Stomach (tissue), 9 donors: ENCODE results near the gene PIK3R6. TPM values are rescaled to one million over a fixed set of nuclear protein-coding genes. Genes with fewer than 3 reads are reported as not detected.

Source experiments
- DNase-seq, 2 donors: peaks; one replicate each; pipeline versions ENCODE4 v3.0.0 to v3.0.0-alpha.2; 2013 to 2019
- H3K27ac ChIP-seq, 5 donors: fragments of 200-600 bp in 4 of 5; sonication (generic) in 4 of 5; one replicate each; pipeline ENCODE4 v1.5.1; 2013 to 2019; ENCODE audit warnings: mild to moderate bottlenecking in 1 of 5, moderate library complexity in 1 of 5
- H3K27me3 ChIP-seq, 3 donors: fragments of 200-600 bp; sonication (generic); one replicate each; pipeline ENCODE4 v1.5.1; 2017 to 2019; ENCODE audit warnings: mixed run types in 1 of 3
- H3K36me3 ChIP-seq, 4 donors: fragments of 200-600 bp; sonication (generic); 1 replicate in 3 of 4; 2 replicates in 1 of 4; pipeline ENCODE4 v1.5.1; 2016 to 2019
- H3K4me1 ChIP-seq, 4 donors: fragments of 200-600 bp; sonication (generic); one replicate each; pipeline ENCODE4 v1.5.1; 2016 to 2019
- H3K4me3 ChIP-seq, 4 donors: fragments of 200-600 bp; sonication (generic) in 3 of 4; one replicate each; pipeline ENCODE4 v1.5.1; 2016 to 2019; ENCODE audit warnings: mild to moderate bottlenecking in 1 of 4
- H3K9me3 ChIP-seq, 4 donors: fragments of 200-600 bp; sonication (generic); one replicate each; pipeline ENCODE4 v1.5.1; 2016 to 2019
- EP300 ChIP-seq: sonication (generic); formaldehyde crosslinking; IDR thresholded peaks from one replicate; pipeline ENCODE4 v1.6.1; 2017; ENCODE audit warnings: antibody characterized with exemption
- POLR2A ChIP-seq, 4 donors: fragments of 450-650 bp; IDR thresholded peaks; one replicate each; pipeline ENCODE4 v1.6.1; 2016; ENCODE audit warnings: antibody characterized with exemption in 4 of 4, control low read depth in 2 of 4, mild to moderate bottlenecking in 1 of 4, moderate library complexity in 1 of 4
- POLR2AphosphoS5 ChIP-seq, 3 donors: sonication (generic); formaldehyde crosslinking; IDR thresholded peaks; one replicate each; pipeline ENCODE4 v1.6.1; 2016; ENCODE audit warnings: antibody characterized with exemption in 3 of 3
- WGBS, 5 donors: extraction: QIAGEN DNeasy Blood & Tissue Kit in 3 of 5; methylation state at CpG; one replicate each; pipeline versions ENCODE4 v1.1.5 to v1.1.7; 2013 to 2018; 5-methylcytosine and 5-hydroxymethylcytosine counted together
- intact Hi-C: fragments of 100-400 bp; cut with DNase I; formaldehyde crosslinking; loops from one replicate; pipeline ENCODE4 v1.15.1; 2023; ENCODE audit warnings: low total_unique reads
- polyA plus RNA-seq, 3 donors: library from polyadenylated mRNA; stranded (reverse); fragments of 200-250 nt; gene quantifications; one replicate each; pipeline ENCODE4 v1.2.3, GENCODE V29; 2013
- total RNA-seq, 5 donors: library from RNA; depleted of rRNA; stranded (reverse); fragments of >200 nt; gene quantifications; one replicate each; pipeline versions ENCODE4 v1.1.0 to v1.2.3, GENCODE V29; 2014 to 2016
- TF ChIP-seq, protein P1 (sequence below), 7 experiments: fragments of 450-650 bp in 4 of 7; fragments of 200-600 bp in 3 of 7; sonication (generic) in 3 of 7; IDR thresholded peaks; one replicate each; pipeline ENCODE4 v1.5.1; 2016 to 2019; ENCODE audit warnings: antibody characterized with exemption in 7 of 7, control low read depth in 2 of 7, mild to moderate bottlenecking in 1 of 7
- donor health status: healthy with polysubstance abuse.
- donor health status: Bipolar disorder and iron deficiency.
- donor health status: healthy.

The PIK3R6 gene
- total and polyA plus RNA-seq, 8 donors: under 0.01 to 4.3 (median 0.37) TPM; not detected in 1

GRCh38 chr17:8821446-8822105, 45.9 kb downstream of the PIK3R6 start:
- no peak overlapping the region for H3K4me3 ChIP-seq
- 83 to 87% (median 85%) methylated on average over 10 of the region's 10 CpGs for WGBS, 5 donors
- peaks cover 0 to 47% (median 0%) of the 10 kb centered on the region in 3 donors for H3K27me3 ChIP-seq
- TF ChIP-seq EP300 (no peak), POLR2AphosphoS5 (IDR thresholded peaks at IDR 0.05) (no peak), POLR2A (IDR thresholded peaks at IDR 0.05) (no peak)
- TF ChIP-seq, protein P1, sequence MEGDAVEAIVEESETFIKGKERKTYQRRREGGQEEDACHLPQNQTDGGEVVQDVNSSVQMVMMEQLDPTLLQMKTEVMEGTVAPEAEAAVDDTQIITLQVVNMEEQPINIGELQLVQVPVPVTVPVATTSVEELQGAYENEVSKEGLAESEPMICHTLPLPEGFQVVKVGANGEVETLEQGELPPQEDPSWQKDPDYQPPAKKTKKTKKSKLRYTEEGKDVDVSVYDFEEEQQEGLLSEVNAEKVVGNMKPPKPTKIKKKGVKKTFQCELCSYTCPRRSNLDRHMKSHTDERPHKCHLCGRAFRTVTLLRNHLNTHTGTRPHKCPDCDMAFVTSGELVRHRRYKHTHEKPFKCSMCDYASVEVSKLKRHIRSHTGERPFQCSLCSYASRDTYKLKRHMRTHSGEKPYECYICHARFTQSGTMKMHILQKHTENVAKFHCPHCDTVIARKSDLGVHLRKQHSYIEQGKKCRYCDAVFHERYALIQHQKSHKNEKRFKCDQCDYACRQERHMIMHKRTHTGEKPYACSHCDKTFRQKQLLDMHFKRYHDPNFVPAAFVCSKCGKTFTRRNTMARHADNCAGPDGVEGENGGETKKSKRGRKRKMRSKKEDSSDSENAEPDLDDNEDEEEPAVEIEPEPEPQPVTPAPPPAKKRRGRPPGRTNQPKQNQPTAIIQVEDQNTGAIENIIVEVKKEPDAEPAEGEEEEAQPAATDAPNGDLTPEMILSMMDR (IDR thresholded peaks at IDR 0.05): no peak
- no peak overlapping the region for H3K27ac ChIP-seq
- peaks cover 0 to 14% (median 6%) of the 10 kb centered on the region in 4 donors for H3K9me3 ChIP-seq
- DNase-seq: no peak
- intact Hi-C loops: no loop called here
- H3K4me1 ChIP-seq: no peaks in the 10 kb centered on the region
- no peaks in the 10 kb centered on the region for H3K36me3 ChIP-seq

- Histone ChIP-seq H3K27me3 (peaks cover 0 to 47% (median 0%) of the 10 kb centered on the region in 3 donors), H3K4me1 (no peaks in the 10 kb centered on the region), H3K9me3 (peaks cover 0 to 14% (median 6%) of the 10 kb centered on the region in 4 donors), H3K36me3 (no peaks in the 10 kb centered on the region), H3K27ac (no peak overlapping the region), H3K4me3 (no peak overlapping the region)
- intact Hi-C loops: no loop called here
- WGBS, 5 donors: 64 to 74% (median 65%) methylated on average over 8 of the region's 8 CpGs
- TF ChIP-seq, protein P1 (IDR thresholded peaks at IDR 0.05): no peak
- TF ChIP-seq EP300: no peak
- no peak for DNase-seq
Observed at GRCh38 chr17:8820311-8821010, 47.0 kb downstream of the PIK3R6 start.

DNA sequence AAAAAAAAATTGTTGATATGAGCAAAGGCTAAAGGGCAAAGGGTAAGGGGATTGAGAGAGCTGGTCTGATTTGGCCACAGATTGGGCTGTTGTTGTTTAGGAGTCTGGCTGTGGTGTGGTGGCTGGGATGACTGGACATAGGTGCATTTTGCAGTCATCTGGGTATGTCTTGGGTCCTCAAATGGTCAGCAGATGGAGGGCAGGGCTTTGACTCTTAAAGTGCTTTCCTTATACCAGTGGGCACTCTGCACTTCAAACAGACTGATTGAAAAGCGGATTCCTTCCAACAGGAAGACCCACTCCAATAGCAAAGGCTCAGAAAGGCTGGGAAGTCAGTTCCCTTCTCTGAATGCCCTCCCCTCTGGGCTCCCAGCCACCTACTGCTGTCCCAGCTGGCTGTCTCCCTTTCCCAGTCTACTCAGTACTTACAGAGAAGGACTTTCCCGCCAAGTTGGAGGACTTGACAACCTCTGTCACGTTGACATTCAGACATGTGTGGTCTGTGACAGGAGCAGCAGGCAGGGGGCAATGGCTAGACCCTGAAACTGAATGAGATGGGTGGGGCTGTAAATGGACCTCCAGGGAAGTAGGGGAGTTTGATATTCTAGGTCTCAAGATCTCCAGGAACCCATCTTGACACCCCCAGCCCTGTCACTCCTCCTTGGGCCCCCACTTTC, 48.7 kb downstream of the PIK3R6 start:
- H3K36me3 ChIP-seq: no peaks in the 10 kb centered on the region
- no peak for TF ChIP-seq POLR2AphosphoS5 (IDR thresholded peaks at IDR 0.05)
- no peak for TF ChIP-seq EP300
- no peak for TF ChIP-seq POLR2A (IDR thresholded peaks at IDR 0.05)
- TF ChIP-seq, protein P1 (IDR thresholded peaks at IDR 0.05): no peak
- DNase-seq: no peak
- no peak overlapping the region for H3K27ac ChIP-seq
- intact Hi-C loops: no loop called here
- H3K27me3 ChIP-seq: peaks cover 0 to 43% (median 0%) of the 10 kb centered on the region in 3 donors
- H3K4me3 ChIP-seq: no peak overlapping the region
- no peaks in the 10 kb centered on the region for H3K4me1 ChIP-seq
- H3K9me3 ChIP-seq: peaks cover 0 to 3% (median 0%) of the 10 kb centered on the region in 4 donors
- 30 to 49% (median 40%) methylated on average over 3 of the region's 3 CpGs for WGBS, 5 donors

GRCh38 chr17:8818047-8818446, 49.4 kb downstream of the PIK3R6 start:
- no peak overlapping the region for H3K4me3 ChIP-seq
- H3K4me1 ChIP-seq: no peaks in the 10 kb centered on the region
- intact Hi-C loops: no loop called here
- TF ChIP-seq EP300 (no peak), POLR2A (IDR thresholded peaks at IDR 0.05) (no peak), POLR2AphosphoS5 (IDR thresholded peaks at IDR 0.05) (no peak)
- TF ChIP-seq, protein P1 (IDR thresholded peaks at IDR 0.05): no peak
- H3K27me3 ChIP-seq: peaks cover 0 to 36% (median 0%) of the 10 kb centered on the region in 3 donors
- DNase-seq: no peak
- no peaks in the 10 kb centered on the region for H3K36me3 ChIP-seq
- H3K9me3 ChIP-seq: peaks cover 0 to 7% (median 0%) of the 10 kb centered on the region in 4 donors
- no peak overlapping the region for H3K27ac ChIP-seq
- WGBS, 5 donors: 85 to 94% (median 88%) methylated on average over 8 of the region's 8 CpGs
